Mucosa of gallbladder (tissue), 1 donor: ENCODE results near the gene PRKCZ. TPM values are rescaled to one million over a fixed set of nuclear protein-coding genes. Genes with fewer than 3 reads are reported as not detected.
"Not testable (repeated sequence)": the region's sequence is repeated elsewhere in the genome, so short reads cannot be mapped to it uniquely, and the experiment has no call there.

Experiments used
- DNase-seq: peaks from one replicate; pipeline ENCODE4 v3.0.0-alpha.2; 2020; ENCODE audit warnings: low spot score
- total RNA-seq: library from RNA; stranded (reverse); gene quantifications from one replicate; pipeline ENCODE4 v1.2.1, GENCODE V29; 2021
- donor health status: DM: no; HTN: no; CAD: no.

PRKCZ gene
- total RNA-seq, 1 donor from 2014 or later, result 29.8 TPM

DNA sequence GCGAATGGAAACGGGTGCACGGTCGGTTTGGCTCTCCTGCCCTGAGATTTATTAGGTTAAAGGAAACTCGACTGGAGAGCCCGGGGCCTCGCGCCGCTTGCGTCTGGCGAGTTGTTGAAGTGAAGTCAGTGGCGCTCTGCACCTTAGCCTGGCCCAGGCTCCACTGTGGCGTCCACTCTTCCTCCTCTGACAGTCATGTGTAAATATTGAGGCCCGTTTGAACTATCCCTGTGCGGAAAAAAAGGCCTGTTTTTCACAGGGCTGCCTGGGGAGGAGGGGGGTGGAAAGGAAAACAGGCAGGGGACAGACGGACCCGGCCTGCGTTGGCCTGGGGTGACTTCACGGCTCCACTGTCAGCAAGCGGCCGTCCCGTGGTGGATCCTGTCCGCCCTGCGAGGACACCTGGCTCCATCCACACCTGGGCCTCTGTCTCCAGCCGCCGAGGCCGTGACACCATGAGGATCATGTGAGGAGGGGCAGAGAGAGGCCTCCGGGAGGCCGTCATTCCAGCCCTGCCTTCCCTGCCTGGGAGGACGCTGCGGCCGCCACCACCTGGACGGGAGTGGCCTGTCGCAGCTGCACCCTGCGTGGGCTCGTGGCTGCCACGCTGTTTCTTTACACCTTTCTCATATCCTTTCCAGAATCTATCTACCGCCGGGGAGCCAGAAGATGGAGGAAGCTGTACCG lies 84.6 kb downstream of the PRKCZ start:
- no peak for DNase-seq

GRCh38 chr1:2135441-2135841 lies 85.2 kb downstream of the PRKCZ start:
- peak; percentile 71 for DNase-seq

- no peak for DNase-seq
Observed at GRCh38 chr1:2135941-2136340, 85.7 kb downstream of the PRKCZ start.

- DNase-seq, result no peak
Observed at GRCh38 chr1:2136386-2137235, 86.4 kb downstream of the PRKCZ start.

DNA sequence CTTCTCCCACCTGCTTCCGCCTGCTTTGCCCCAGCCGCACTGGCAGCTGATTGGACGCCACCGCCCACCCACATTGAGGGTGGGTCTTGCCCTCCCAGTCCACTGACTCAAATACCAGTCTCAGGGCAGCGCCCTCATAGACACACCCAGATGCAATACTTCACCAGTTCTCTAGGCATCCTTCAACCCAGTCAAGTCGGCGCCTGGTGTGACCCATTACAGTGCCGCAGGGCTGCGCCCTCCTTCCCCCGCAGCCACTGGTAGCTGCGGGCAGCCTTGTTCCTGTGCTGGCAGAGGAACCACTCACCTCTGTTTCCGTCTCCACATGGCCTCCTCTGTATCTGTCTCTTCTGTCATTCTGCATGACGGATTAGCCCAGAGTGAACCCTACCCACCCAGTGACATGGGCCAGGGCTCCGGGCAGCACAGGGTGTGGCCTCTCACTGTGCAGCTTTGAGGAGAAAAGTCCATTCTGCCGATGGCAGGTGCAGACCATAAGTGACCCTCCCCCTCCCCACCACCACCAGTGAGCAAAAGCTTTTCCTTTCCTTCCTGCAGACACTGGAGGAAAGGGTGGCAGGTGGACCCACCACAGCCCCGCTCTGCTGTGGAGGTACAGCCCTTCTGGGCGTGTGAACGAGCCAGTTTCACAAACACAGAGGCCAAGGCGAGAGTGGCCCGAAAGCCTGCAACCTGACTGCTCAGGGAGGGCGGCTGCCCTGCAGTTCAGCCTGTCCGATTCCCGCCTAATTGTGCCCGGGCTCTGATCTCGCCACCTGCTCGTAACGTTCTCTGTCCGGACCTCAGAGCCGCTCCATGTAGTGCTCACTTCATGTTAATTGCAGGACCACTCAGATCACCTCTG lies 87.3 kb downstream of the PRKCZ start:
- no peak for DNase-seq

- not testable (repeated sequence) for DNase-seq
Observed at GRCh38 chr1:2139156-2139555, 88.9 kb downstream of the PRKCZ start.

GRCh38 chr1:2141025-2141424 lies 90.8 kb downstream of the PRKCZ start:
- DNase-seq, result no peak

DNA sequence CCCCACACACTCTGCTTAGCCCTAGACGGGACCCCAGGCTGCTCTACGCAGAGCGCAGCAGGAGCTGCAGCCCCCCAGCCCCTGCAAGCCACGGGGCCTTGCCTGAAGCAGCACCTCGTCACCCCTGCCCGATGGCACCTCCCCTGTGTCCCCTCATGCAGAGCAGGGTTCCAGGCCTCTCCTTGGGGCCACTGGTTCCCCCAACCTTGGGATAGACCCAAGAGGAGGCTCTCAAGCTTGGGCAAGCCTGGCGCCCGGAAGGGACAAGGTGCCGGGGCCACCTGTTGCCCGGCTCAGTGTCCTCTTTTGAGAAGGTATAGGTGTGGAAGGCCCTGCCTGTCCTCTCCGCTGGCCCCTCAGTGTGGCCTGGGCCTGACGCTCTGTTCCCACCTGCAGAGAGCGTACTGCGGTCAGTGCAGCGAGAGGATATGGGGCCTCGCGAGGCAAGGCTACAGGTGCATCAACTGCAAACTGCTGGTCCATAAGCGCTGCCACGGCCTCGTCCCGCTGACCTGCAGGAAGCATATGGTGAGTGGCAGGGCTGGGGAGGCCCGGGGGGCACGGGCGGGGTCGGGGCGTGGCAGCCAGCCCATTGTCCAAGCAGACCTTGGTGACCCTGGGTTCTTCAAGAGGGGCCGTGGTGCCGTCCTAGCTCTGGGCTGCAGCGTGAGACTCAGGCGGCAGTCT lies 93.7 kb downstream of the PRKCZ start:
- DNase-seq, result no peak

DNA sequence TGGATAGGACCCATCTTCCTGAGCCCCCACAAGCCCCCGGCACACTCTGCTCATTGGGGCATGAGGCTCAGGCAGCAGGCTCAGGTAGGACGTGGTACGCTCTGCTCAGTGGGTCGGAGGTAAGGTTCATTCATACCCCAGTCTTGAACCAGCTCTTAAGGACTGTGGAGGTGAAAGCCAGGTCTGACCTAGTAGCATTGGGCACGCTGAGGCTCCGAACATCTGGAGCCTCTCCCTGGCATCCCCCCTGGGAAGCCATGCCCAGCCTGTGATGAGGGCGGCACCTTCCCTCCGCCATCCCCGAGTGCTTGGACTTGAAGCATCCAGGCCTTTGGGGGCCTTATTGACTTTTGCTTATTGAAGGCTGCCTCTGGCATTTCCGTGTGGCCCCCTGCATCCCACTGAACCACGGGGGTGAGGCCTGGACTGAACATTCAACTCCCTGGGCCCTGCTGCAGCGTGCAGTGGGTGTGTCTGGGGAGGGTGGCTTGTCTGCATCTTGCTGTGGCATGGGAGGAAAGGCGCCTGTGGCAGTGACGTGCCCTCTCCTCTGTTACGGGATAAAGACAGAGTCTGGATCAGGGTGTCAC lies 94.4 kb downstream of the PRKCZ start:
- DNase-seq, result no peak

- no peak for DNase-seq
Observed at GRCh38 chr1:2145946-2146835, 96.0 kb downstream of the PRKCZ start.

DNA sequence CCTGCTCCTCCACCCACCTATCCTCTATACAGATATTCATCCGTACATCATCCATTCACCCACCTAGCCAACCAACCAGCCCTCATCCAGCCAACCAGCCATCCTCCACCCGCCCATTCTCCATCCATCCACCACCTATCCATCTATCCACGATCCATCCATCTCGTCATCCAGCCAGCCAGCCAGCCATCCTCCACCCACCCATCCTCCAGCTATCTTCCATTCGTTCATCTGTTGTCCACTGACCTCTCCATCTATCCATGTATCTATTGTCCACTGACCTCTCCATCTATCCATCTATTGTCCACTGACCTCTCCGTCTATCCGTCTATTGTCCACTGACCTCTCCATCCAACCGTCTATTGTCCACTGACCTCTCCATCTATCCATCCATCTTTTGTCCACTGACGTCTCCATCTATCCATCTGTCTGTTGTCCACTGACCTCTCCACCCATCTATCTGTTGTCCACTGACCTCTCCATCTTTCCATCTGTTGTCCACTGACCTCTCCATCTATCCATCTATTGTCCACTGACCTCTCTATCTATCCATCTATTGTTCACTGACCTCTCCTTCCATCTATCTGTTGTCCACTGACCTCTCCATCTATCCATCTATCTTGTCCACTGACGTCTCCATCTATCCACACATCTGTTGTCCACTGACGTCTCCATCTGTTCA lies 96.8 kb downstream of the PRKCZ start:
- DNase-seq, result no peak

DNA sequence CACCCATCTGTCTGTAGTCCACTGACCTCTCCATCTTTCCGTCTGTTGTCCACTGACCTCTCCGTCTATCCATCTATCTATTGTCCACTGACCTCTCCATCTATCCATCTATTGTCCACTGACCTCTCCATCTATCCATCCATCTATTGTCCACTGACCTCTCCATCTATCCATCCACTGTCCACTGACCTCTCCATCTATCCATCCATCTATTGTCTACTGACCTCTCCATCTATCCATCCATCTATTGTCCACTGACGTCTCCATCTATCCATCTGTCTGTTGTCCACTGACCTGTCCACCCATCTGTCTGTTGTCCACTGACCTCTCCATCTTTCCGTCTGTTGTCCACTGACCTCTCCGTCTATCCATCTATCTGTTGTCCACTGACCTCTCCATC lies 97.7 kb downstream of the PRKCZ start:
- not testable (repeated sequence) for DNase-seq

GRCh38 chr1:2148691-2149090 lies 98.5 kb downstream of the PRKCZ start:
- DNase-seq, result no peak

GRCh38 chr1:2150801-2151200 lies 100.6 kb downstream of the PRKCZ start:
- DNase-seq, result no peak

GRCh38 chr1:2151252-2151651 lies 101.0 kb downstream of the PRKCZ start:
- DNase-seq, result no peak

GRCh38 chr1:2151911-2152310 lies 101.7 kb downstream of the PRKCZ start:
- DNase-seq, result no peak

DNA sequence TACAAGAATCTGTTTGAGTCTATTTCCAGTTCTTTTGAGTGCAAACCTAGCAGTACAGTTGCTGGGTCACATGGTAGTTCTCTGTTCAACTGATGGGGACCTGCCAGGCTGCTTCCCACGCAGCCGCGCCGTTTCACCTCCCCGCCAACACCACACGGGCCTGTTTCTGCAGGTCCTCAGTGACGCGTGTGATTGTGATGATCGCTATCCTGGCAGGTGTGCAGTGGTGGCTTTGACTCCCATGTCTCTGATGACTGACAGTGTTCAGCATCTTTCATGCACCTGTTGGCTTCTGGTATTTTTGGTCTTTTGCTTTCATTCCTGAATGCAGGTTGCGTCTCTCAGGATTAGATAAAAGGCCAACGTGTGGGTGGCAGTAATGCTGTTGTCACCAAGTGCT lies 102.7 kb downstream of the PRKCZ start:
- DNase-seq, result no peak

DNA sequence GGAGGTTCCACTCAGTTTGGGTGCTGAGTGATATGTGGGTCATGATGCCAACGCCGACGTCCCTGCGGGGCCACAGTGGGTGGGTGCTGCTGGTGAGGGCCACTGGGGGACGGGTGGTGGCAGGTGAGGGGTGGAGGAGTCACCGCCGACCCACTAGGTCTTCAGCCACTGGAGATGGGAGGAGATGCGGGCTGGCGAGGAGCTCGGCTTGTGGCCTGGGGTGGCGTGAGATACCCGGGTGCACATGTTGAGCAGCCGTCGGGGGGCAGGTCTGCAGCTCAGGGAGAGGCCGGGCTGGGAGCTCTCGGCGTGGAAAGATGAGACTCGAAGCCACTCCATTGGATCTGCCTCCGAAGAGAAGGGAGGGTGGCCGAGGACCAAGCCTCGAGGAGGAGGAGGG lies 103.8 kb downstream of the PRKCZ start:
- DNase-seq, result no peak

DNA sequence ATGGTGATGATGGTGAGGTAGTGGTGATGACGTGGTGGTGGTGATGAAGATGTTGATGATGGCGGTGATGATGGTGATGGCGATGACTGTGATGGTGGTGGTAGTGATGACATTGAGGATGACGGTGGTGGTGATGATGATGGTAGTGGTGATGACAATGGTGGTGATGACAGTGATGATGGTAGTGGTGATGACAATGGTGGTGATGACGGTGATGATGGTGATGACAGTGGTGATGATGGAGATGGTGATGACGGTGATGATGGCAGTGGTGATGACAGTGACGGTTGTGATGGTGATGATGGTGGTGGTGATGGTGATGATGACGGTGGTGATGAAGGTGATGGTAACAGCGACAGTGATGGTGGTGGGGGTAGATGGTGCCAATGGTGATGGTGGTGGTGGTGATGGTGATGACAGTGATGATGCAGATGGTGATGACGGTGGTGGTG lies 105.0 kb downstream of the PRKCZ start:
- no peak for DNase-seq

DNA sequence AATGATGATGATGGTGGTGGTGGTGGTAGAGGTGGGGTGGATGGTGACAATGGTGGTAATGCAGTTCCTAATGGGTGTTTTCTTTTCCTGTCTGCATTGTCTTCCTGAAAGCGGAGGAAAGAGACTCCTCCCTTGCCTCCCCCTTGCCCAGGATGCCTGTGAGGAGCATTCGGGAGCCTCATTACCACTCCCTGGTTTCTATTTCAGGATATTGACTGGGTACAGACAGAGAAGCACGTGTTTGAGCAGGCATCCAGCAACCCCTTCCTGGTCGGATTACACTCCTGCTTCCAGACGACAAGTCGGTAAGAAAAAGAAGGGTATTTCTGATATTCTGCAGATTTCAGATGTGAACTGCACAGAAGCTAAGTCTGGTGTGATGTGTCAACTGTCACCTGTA lies 105.6 kb downstream of the PRKCZ start:
- no peak for DNase-seq
